Stimulated activated CD8-positive, alpha-beta memory T cell treated with anti-CD3 and anti-CD28 coated beads, Interleukin-12 subunit alpha, Interleukin-12 subunit beta, amount 100 ng/mL, for 24 hours (primary cell): Measurements from ENCODE around the gene GOLGA8R.
"Not testable (repeated sequence)": the region's sequence is repeated elsewhere in the genome, so short reads cannot be mapped to it uniquely, and the experiment has no call there.

Source experiments
- DNase-seq: peaks from one replicate; pipeline ENCODE4 v3.0.0-alpha.2; 2020; ENCODE audit errors: extremely low read depth

GOLGA8R gene, protein sequence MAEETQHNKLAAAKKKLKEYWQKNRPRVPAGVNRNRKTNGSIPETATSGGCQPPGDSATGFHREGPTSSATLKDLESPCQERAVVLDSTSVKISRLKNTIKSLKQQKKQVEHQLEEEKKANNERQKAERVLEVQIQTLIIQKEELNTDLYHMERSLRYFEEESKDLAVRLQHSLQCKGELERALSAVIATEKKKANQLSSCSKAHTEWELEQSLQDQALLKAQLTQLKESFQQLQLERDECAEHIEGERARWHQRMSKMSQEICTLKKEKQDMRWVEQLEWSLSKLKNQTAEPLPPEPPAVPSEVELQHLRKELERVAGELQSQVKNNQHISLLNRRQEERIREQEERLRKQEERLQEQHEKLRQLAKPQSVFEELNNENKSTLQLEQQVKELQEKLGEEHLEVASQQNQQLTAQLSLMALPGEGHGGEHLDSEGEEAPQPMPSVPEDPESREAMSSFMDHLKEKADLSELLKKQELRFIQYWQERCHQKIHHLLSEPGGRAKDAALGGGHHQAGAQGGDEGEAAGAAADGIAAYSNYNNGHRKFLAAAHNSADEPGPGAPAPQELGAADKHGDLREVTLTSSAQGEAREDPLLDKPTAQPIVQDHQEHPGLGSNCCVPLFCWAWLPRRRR

DNA sequence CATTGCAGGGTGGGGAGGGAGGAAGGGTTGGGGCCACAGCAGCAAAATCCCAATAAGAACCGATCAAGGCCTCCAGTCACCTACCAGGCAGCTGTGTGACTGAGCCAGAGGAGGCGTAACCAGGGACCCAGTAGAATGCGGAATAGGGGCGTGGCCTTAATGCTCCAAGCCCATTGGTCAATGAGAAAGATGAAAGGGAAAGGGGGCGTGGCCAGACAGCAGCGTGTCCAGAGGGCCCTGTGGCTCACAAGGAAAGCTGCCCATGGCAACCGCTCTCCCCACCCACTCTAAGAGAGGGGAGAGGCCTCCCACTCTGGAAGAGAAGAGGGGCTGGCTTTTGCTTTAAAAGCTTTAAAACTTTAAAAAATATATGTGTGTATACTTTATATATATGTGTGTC is at the start of gene GOLGA8R:
Gene GOLGA8R, minus strand, starts transcription at position 101 of the 400 bp plus-strand sequence. Its CDS starts 98 bp downstream, at position 3.
- DNase-seq = not testable (repeated sequence)

DNA sequence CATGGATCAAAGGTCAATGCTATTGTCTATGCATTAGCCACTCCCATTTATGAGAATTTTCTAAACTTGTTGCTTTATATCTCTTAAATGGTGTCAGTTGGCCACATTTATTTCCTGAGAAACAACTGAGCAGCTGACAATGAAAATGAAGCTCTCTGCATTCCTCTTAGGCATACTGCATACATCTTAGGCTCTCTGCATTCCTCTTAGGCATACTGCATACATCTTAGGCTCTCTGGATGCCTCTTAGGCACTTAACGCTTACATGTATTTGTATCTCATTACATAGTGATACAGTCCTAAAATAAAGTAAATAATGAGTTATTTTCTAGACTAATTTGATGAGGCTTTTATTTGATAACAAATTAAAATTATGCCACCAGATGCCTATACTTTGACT is 49.8 kb upstream of the GOLGA8R start:
- not testable (repeated sequence) for DNase-seq

DNA sequence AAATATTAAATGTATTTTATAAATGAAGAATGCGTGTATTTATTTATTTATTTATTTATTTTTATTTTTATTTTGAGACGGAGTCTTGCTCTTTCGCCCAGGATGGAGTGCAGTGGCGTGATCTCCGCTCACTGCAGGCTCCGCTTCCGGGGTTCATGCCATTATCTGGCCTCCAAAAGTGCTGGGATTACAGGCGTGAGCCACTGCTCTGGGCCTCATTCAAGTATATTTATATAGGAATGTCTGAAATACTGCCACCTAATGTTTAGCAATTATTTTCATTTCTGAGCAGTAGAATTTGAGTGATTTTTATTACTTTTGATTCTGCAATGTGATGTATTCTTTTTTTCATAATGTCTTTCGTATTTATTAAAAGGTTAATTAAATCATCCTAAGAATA is 48.1 kb upstream of the GOLGA8R start:
- not testable (repeated sequence) for DNase-seq

DNA sequence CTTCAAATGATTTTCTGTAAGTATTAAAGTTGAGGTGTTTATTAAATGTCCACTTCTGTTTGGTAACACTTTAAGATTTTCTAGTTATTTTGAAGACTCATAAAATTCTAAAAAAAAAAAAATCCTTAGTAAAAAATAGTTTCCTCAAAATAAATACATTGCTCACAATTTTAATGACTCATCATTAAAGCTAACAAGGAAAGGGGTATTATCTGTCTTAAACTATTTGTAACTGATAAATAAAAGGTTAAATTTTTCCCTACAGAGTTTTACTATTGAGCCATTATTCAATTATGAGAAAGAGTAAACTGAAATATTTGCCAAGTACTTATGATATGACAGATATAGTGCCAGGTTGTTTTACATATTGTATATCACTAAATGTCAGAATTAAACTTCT is 38.6 kb upstream of the GOLGA8R start:
- not testable (repeated sequence) for DNase-seq

DNA sequence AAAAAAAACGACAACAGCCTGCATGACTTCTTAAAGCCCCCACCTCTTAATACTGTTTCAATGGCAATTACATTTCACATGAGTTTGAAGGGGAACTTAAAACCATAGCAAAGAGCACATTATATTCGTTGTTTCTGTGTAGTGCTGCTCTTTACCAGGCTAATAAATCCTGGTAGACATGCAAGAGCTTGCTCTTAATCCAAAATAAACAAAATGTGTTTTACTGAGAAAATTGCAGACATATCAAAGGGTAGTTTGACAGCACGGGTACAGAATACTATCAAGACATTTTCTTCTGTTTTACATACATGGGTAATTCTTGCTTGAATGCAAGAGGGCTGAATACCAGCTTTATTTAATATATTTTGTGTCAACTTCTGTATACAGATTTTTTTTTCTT is 24.3 kb upstream of the GOLGA8R start:
- not testable (repeated sequence) for DNase-seq

DNA sequence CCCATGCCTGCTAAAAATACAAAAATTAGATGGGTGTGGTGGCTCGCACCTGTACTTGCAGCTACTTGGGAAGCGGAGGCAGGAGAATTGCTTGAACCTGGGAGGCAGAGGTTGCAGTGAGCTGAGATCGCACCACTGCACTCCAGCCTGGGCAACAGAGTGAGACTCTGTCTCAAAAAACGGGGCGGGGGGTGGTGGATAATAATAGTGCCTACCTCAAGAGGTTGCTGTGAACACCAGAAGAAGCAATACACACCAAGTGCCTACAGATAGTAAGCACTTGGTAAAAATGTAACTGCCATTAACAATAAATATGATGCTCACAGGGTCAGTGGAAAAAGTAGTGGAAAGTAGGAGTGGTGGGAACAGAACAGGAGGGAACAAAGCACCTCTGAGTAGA is 21.8 kb upstream of the GOLGA8R start:
- DNase-seq = not testable (repeated sequence)

DNA sequence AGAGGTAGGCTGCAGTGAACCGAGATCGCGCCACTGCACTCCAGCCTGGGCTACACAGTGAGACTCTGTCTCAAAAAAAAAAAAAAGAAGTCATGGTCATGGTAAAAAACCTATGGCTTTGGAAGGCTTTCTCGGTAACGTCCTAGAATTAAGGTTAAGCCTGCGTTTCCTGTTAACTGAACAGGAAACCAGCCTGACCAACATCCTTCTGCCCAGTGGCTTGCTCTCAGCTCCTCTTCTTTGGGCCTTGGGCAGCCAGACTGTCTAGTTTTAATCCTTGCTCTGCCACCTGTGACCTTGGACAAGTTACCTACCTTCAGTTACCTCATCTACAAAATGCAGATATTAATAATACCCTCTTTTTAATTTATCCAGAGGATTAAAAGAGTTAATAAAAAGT is 6.7 kb upstream of the GOLGA8R start:
- not testable (repeated sequence) for DNase-seq

DNA sequence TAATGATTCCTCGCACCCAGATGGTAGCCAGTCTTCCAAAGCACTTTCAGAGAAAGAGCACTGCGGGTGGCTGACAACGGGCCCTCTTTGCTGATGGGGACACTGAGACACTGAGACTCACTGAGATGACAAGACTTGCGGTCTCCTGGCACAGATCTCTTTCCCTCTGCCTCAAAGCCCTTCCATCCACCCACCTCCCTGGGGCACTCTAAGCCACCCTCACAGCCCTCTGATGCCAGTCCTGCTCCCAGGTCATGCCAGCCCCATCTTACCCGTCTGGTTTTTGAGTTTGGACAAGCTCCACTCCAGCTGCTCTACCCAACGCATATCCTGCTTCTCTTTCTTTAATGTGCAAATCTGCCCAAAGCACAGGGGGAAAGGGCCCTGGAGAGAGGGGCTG is 6.4 kb downstream of the GOLGA8R start:
- not testable (repeated sequence) for DNase-seq

DNA sequence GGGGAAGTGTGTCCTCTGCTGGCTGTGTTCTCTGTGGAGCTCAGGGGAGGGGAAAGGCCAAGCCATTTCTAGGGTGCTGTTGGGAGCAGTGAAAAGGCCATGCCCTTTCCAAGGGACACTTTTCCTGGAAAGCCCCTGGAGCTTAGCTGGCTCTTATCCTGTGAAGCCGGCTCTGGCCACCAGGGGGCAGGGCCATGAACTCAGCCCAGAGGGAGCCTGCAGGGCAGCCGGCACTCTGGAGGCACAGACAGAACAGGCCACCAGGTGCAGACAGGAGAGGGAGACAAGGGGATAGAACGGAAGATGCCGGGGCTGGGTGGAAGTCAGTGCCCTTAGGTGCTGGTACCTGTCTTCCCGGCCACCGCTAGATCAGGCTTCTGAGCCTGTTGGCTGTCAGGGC is 15.1 kb downstream of the GOLGA8R start:
- DNase-seq = peak; percentile 1

DNA sequence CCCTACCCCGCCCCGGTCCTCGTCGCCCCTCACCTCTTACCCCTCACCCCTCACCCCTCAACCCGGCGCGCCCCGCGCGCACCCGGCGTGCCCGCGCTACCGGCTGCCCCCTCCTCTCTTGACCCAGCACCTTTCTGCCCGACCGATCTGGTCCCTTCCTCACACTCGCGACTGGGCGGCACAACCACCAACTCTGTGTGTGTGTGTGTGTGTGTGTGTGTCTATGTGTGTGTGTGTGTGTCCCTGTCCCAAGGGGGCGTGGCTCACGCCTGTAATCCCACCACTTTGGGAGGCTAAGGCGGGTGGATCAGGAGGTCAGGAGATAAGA is 20.4 kb downstream of the GOLGA8R start:
- DNase-seq = not testable (repeated sequence)

DNA sequence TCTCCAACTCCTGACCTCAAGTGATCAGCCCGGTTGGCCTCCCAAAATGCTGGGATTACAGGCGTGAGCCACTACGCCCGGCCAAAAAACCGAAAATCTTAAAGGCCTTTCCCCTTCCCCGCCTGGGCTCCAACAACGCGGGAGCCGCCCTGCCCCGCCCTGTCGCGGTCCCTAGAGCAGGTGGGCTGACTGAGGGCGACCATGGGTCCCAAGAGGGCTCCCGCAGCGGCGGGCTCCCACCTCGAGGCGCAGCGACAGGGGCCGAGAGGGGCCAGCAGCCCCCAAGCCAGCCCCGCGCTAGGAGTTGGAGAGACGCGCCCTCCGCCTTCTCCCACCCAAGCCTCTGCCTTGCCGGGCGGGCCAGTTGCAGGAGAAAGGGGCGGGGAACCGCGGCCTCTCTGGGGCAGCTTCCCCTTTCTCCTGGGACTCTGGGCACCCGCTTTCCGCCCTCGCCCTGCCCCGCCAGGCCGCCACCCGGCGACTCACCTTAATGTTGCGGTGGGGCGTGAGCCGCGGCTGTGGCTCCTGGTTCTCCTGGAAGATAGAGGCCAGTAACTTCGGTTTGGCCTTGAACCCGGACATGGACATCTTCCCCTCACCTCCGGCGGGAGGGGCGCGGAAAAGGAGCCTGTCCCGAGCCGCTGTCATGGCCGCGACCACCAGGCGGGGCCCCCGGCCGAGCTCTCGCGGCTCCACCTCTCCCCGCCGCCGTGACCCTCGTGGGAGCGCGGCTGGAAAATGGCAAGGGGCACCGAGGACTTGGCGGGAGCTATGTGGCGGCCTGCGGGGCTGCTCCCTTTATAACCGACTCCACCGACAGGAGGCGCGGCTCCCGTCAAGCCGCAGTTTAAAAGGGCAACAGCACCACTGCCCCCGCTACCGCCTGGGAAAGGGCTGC is 21.0 kb downstream of the GOLGA8R start, which contains the start of gene CHRFAM7A:
Gene CHRFAM7A, minus strand, starts transcription at position 775 of the 898 bp plus-strand sequence. CDS start 10,189 bp downstream, outside the sequence.
- not testable (repeated sequence) for DNase-seq

DNA sequence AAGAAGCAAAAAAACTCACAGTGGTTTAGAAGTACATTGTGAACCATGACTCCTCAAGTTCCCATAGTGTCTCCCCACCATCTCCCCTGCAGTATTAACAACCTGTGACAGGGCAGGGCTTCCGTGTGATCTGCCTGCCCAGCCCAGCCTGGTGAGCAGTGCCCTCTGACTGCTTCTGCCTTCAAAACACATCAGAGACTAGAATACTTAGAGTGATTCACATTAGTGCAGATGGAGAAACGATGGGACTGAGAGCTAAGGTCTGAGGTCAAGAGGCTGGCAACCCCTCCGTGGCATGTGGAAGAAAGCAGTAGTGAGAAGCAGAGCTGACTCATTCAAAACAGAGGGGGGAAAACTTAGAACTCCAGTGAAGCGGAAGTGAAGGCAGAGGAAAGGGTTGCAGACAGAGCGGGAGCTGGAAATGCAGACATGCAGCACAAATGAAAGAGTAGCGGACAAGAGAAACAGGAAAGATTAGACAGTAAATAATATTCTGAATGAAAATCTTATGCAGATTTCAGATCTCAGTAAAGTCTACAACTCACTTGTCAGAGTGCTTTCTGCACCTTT is 27.7 kb downstream of the GOLGA8R start:
- DNase-seq = not testable (repeated sequence)

DNA sequence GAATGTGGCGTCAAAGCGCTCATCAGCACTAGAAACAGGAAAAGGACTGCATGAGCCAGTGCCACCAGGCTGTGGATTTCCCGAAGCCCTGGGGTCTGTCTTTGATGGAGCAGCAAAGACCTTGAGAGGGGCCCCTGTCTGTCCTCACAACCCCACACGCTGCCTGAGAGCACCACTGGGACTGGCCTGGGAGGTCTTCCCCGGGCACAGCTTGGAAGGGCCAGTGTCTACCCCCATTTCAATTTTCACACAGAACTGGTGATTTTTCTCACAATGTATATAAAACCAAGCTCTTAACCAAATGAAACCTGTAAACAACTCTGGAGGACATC is 37.0 kb downstream of the GOLGA8R start:
- DNase-seq = not testable (repeated sequence)

DNA sequence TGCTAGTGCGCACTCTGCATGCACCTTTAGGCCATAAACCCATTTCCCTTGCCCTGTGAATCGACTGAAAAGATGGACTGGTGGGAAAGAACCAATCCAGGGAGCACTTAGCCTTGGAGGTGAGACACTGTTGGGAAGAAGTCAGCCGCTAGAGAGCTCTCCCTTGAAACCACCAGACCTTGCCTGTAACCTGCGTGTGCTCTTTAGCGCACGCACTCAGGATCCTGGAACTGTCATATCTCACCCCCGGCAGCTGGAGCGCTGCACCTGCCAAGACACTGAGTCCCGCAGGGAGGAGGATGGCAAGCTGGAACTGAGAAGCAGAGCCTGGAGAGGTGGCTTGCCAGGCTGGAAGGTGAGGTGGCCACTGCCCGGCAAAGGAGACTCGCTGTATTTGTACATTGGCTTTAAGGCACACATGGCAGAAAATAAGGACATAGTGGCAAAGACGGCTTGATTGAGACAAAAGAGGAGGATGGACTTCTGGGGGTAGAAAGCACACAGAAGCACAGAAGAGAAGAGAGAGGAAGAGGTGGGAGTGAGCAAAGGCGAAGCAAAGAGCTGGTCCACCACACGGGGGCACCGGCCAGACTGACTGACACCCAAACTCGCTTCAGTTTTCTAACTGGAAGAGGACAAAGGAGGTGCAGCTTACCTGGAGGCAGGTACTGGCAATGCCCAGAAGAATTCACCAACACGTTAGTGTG is 37.5 kb downstream of the GOLGA8R start:
- DNase-seq = not testable (repeated sequence)

DNA sequence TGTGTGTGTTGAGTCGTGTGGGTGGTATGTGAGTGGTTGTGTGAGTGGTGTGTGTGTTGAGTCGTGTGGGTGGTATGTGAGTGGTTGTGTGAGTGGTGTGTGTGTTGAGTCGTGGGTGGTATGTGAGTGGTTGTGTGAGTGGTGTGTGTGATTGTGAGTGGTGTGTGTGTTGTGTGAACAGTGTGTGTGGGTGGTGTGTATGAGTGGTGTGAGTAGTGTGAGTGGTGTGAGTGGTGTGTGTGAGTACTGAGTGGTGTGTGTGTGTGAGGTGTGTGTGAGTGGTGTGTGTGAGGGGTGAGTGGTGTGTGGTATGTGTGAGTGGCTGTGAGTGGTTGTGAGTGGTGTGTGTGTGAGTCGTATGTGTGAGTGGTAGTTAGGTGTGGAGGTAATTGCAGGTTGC is 38.2 kb downstream of the GOLGA8R start:
- not testable (repeated sequence) for DNase-seq

DNA sequence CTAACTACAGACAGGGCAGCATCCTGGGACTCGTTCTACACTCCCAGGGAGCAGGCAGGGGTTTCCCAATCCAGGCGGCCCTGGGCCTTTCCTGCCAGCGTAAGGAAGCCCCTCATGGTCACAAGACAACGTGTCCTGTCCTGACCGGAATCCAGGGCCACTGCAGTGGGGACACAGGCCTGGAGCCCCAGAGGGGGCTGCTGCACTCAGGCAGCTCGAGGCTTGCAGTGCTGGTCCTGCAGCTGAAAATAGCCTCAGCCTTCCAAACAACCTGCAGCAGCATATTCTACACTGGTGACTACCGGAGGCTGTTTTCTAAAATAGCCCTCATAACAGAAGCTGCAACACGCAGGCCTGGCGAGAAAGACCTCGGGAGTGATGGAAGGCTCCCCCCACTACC is 39.2 kb downstream of the GOLGA8R start:
- DNase-seq = not testable (repeated sequence)

DNA sequence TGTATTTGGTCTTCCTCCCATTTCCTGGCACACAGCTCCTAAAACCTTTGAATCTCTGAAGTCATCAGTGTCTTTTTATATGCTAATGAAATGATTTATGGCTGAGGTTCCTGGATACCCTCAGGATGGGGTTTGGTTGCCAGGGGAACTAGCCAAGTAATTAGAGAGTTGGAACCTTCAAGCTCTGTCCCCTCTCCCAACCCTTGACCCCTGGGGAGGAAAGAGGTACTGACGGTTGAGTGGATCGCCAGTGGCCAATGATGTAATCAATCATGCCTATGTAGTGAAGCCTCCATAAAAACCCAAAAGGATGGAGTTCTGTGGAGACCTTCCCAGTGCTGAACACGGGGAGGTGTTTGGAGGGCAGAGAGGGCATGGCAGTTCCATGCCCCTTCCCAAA is 45.8 kb downstream of the GOLGA8R start:
- DNase-seq = not testable (repeated sequence)

DNA sequence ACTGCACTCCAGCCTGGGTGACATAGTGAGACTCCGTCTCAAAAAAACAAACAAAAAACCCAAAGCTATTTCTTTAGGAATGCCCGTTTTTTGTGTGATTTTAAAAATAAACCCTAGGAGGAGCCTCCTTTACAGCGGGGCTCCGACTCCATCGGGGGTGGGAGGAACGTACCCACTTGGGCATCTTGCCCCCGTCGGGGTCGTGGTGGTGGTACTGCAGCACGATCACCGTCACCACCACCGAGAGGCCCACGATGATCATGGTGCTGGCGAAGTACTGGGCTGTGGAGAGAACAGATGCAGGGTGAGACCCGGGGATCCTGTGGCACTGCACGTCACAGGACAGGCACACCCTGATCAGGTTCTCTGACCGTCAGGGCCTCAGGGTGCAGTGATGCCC is 46.8 kb downstream of the GOLGA8R start:
- not testable (repeated sequence) for DNase-seq

DNA sequence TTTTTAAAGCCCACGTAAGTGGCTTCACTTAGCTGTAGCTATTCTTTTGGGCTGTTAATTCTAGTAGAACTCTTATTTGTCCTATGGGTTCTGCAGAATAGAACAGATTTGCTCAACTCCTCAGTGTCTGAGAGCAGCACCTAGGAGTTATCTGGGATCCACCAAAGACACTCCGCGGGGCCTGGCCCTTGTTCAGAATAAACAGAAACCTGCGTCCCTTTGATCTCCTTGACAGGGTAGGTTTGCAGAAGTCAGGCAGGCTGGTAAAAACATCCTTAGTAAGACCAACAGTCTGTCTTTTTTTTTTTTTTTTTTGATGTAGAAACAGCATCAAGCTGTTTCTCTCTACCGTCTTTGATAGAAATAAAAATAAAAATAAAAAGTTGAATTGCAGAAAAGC is 52.7 kb downstream of the GOLGA8R start:
- not testable (repeated sequence) for DNase-seq

DNA sequence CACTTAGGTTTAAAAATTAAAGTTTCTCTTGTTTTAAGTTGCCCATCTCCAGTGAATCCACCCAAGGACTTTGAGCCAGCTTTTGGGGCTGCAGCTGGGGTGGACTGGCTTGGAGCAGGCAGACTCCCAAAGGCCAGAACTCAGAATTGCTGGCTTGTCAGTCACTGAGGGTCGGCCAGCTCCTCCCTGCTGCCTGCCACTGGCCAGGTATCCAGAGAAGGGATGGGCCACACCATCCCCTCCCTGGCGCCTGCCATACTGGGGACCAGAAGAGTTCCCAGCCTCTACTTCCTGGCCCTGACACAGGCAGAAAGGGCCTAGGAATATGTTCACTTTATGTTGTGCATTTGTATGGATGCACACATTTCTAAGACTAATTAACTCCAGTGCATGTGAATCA is 53.1 kb downstream of the GOLGA8R start:
- DNase-seq = not testable (repeated sequence)

DNA sequence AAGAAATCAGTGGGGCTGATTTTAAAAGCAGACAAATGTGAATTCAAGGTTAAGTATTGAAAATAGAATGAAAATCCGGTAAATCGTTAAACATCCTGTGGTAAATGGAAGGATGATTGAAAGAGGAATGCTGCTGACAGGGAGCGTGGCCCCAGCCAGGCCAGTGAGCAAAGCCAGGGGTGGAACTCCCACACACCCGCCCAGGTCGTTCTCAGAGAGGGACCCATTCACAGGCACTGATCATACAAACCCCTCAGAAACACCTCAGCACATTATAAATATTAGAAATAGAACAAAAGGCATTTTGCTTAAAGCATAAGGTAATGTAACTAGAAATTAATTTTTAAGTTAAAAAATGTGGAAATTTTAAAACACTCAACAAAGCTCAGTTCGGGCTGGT is 59.0 kb downstream of the GOLGA8R start:
- not testable (repeated sequence) for DNase-seq
